GM21737 (cell line): ENCODE results near the gene TRMT10B.
"Not testable (repeated sequence)": the region's sequence is repeated elsewhere in the genome, so short reads cannot be mapped to it uniquely, and the experiment has no call there.

ENCODE experiments used
- ATAC-seq: cut with Tn5 transposase; IDR thresholded peaks from one replicate; pipeline ENCODE4 v1.9.1; 2021; ENCODE audit warnings: mild to moderate bottlenecking, moderate library complexity; ENCODE audit not compliant: unreplicated experiment

TRMT10B gene

GRCh38 chr9:37798677-37799076 lies 45.1 kb downstream of the TRMT10B start:
- ATAC-seq, result no peak

- ATAC-seq, result peak; percentile 65
These were observed 47.2 kb downstream of the TRMT10B start, which contains the start of gene DCAF10 for GRCh38 chr9:37800631-37801286. TSS of gene DCAF10 (plus strand) at chr9:37800797. CDS start at chr9:37800867, 70 bp downstream.

GRCh38 chr9:37801287-37801850 lies 47.8 kb downstream of the TRMT10B start:
- peak; percentile 32 for ATAC-seq

GRCh38 chr9:37801959-37802711 lies 48.5 kb downstream of the TRMT10B start:
- no peak for ATAC-seq

GRCh38 chr9:37806271-37806670 lies 52.7 kb downstream of the TRMT10B start:
- ATAC-seq, result no peak

- ATAC-seq, result not testable (repeated sequence)
These were observed 56.1 kb downstream of the TRMT10B start for GRCh38 chr9:37809676-37810075.

GRCh38 chr9:37811906-37812476 lies 58.4 kb downstream of the TRMT10B start:
- no peak for ATAC-seq

- ATAC-seq, result no peak
These were observed 59.3 kb downstream of the TRMT10B start for GRCh38 chr9:37812773-37813379.

- ATAC-seq, result no peak
These were observed 65.2 kb downstream of the TRMT10B start for GRCh38 chr9:37818849-37819248.

- no peak for ATAC-seq
These were observed 66.5 kb downstream of the TRMT10B start for GRCh38 chr9:37820142-37820541.

- ATAC-seq, result not testable (repeated sequence)
These were observed 71.6 kb downstream of the TRMT10B start for GRCh38 chr9:37825174-37825573.

- no peak for ATAC-seq
These were observed 74.0 kb downstream of the TRMT10B start for GRCh38 chr9:37827483-37828165.
